Immature natural killer cell (primary cell): ENCODE data around the gene SMIM32. TPM values are rescaled to one million over a fixed set of nuclear protein-coding genes. Genes with fewer than 3 reads are reported as not detected.
A peak's percentile ranks its signal among the peaks of the same experiment; 100 is the strongest.

ENCODE experiments used
- DNase-seq, 3 donors: peaks; one replicate each; pipeline ENCODE4 v3.0.0; 2022; ENCODE audit warnings: mixed read lengths in 1 of 3
- H3K27ac Mint-ChIP-seq, 6 donors: one replicate each; pipeline ENCODE4 v1.8.0; 2020; ENCODE audit warnings: mixed read lengths in 6 of 6, mild to moderate bottlenecking in 5 of 6, inconsistent platforms in 4 of 6, moderate library complexity in 3 of 6
- H3K27me3 Mint-ChIP-seq, 3 donors: one replicate each; pipeline ENCODE4 v1.8.0; 2020 to 2021; ENCODE audit warnings: low read depth in 3 of 3, mild to moderate bottlenecking in 3 of 3, mixed read lengths in 3 of 3, moderate library complexity in 3 of 3, inconsistent platforms in 1 of 3
- H3K36me3 Mint-ChIP-seq, 3 donors: one replicate each; pipeline ENCODE4 v1.8.0; 2020; ENCODE audit warnings: mixed read lengths in 3 of 3, inconsistent platforms in 2 of 3, mild to moderate bottlenecking in 2 of 3
- H3K4me1 Mint-ChIP-seq, 2 donors: one replicate each; pipeline ENCODE4 v1.8.0; 2020; ENCODE audit warnings: inconsistent platforms in 2 of 2, mild to moderate bottlenecking in 2 of 2, mixed read lengths in 2 of 2, moderate library complexity in 1 of 2
- H3K4me3 Mint-ChIP-seq, 5 donors: one replicate each; pipeline ENCODE4 v1.8.0; 2020; ENCODE audit warnings: mild to moderate bottlenecking in 5 of 5, mixed read lengths in 5 of 5, inconsistent platforms in 3 of 5, moderate library complexity in 3 of 5
- H3K9me3 Mint-ChIP-seq, 6 donors: one replicate each; pipeline ENCODE4 v1.8.0; 2020; ENCODE audit warnings: mild to moderate bottlenecking in 6 of 6, mixed read lengths in 6 of 6, inconsistent platforms in 4 of 6, moderate library complexity in 3 of 6
- polyA plus RNA-seq, 3 donors: library from polyadenylated mRNA; unstranded; fragments of 300-500 nt; fragmentation: Illumina TruSeq; gene quantifications; one replicate each; pipeline ENCODE4 v1.2.3, GENCODE V29; 2021

Gene SMIM32
- not detected for polyA plus RNA-seq

DNA sequence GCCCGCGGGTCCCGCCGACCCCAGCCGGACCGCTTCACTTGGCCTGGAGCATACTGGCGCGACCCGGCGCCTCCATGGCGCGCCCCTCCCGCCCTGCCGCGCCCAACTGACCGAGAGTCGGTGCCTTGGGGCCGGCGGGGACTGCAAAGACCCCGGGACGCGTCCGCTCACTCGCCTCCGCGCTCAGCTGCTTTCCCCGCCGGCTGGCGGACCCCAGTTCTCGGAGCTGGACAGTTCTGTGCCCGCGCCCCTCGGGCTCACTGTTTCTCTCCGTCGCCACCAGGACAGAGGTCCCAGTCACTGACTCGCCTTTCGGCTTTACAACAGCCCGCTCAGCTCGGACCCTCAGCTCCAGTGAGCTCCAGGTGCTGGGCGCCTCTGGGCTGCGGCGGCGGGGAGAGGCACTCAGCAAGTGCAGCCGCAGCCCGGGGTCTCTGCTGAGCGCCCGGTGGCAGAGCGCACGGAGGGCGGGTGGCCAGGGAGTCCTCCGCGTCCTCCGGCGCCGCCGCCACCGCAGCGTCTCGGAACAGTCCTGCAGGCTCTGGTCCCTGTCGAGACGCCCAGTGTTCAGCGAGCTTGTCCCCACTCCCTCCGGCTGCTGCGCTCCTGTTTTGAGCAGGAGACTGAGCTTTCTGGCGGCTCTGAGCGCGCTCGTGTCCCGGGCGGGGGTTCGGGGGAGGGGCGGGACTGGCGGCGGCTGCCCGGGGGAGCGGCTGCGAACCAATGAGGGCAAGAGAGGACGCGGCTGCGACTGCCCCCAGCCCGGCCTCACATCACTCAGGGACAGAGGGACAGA is at the start of gene SMIM32:
Gene SMIM32 (minus strand): TSS at position 637 of the 796 bp plus-strand sequence. CDS start 638 bp downstream, outside the sequence.
- H3K4me1 Mint-ChIP-seq: peaks cover 0 to 2% of the 10 kb centered on the region in 2 donors
- DNase-seq: no peak
- H3K4me3 Mint-ChIP-seq: peak within 1 kb of the TSS in 2 of 5 donors; percentile 26 to 35
- H3K27ac Mint-ChIP-seq: no peak within 1 kb of the TSS
- H3K36me3 Mint-ChIP-seq: peaks cover 15 to 16% (median 15%) of the 10 kb centered on the region in 3 donors
- peaks cover 5 to 16% (median 7%) of the 10 kb centered on the region in 3 donors for H3K27me3 Mint-ChIP-seq
- no peaks in the 10 kb centered on the region for H3K9me3 Mint-ChIP-seq

- peaks cover 0 to 4% (median 0%) of the 10 kb centered on the region in 6 donors for H3K9me3 Mint-ChIP-seq
- peaks cover 0 to 4% (median 4%) of the 10 kb centered on the region in 3 donors for H3K27me3 Mint-ChIP-seq
- H3K4me3 Mint-ChIP-seq: no peak overlapping the region
- no peak overlapping the region for H3K27ac Mint-ChIP-seq
- DNase-seq: peak in 2 of 3 donors; percentile 10 to 25
- no peaks in the 10 kb centered on the region for H3K36me3 Mint-ChIP-seq
- H3K4me1 Mint-ChIP-seq: peaks cover 0 to 5% of the 10 kb centered on the region in 2 donors
These were observed 49.6 kb upstream of the SMIM32 start for GRCh38 chr5:136242611-136243010.

GRCh38 chr5:136242136-136242535 is 49.2 kb upstream of the SMIM32 start:
- Mint-ChIP-seq H3K36me3 (no peaks in the 10 kb centered on the region), H3K27me3 (peaks cover 0 to 4% (median 2%) of the 10 kb centered on the region in 3 donors), H3K4me3 (no peak overlapping the region), H3K9me3 (peaks cover 0 to 4% (median 0%) of the 10 kb centered on the region in 6 donors), H3K4me1 (peaks cover 0 to 5% of the 10 kb centered on the region in 2 donors), H3K27ac (no peak overlapping the region)
- no peak for DNase-seq

DNA sequence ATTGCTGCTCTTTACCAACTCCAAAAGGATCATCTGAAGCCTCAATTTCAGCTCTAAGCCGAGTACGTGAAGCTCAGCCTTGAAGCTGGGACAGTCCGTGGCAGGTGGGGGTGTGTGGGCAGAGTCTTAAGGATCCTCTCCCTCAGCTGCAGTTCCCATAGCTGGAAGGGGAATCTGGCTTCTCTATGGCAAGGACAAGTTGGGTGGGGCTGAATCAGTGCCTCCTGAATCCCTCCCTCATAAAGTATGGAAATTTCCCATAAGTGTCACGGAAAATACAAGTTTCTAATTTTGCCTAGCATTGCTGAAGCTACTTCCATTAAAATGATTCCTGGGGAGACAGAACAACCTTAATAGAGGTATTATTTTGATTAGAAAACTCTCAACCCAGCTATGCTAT is 47.9 kb upstream of the SMIM32 start:
- Mint-ChIP-seq H3K4me3 (no peak overlapping the region), H3K36me3 (no peaks in the 10 kb centered on the region), H3K9me3 (peaks cover 0 to 3% (median 0%) of the 10 kb centered on the region in 6 donors), H3K4me1 (peaks cover 0 to 5% of the 10 kb centered on the region in 2 donors), H3K27ac (no peak overlapping the region), H3K27me3 (peaks cover 0 to 4% (median 2%) of the 10 kb centered on the region in 3 donors)
- no peak for DNase-seq

GRCh38 chr5:136236479-136237083 is 43.6 kb upstream of the SMIM32 start:
- Mint-ChIP-seq H3K27ac (no peak overlapping the region), H3K4me1 (no peaks in the 10 kb centered on the region), H3K36me3 (no peaks in the 10 kb centered on the region), H3K9me3 (no peaks in the 10 kb centered on the region), H3K4me3 (no peak overlapping the region), H3K27me3 (peaks cover 0 to 4% (median 3%) of the 10 kb centered on the region in 3 donors)
- DNase-seq: no peak

GRCh38 chr5:136235321-136235720 is 42.4 kb upstream of the SMIM32 start:
- H3K36me3 Mint-ChIP-seq: no peaks in the 10 kb centered on the region
- no peaks in the 10 kb centered on the region for H3K4me1 Mint-ChIP-seq
- H3K9me3 Mint-ChIP-seq: no peaks in the 10 kb centered on the region
- DNase-seq: no peak
- no peak overlapping the region for H3K4me3 Mint-ChIP-seq
- no peak overlapping the region for H3K27ac Mint-ChIP-seq
- peaks cover 0 to 4% (median 0%) of the 10 kb centered on the region in 3 donors for H3K27me3 Mint-ChIP-seq

GRCh38 chr5:136232316-136232715 is 39.4 kb upstream of the SMIM32 start:
- H3K36me3 Mint-ChIP-seq: no peaks in the 10 kb centered on the region
- DNase-seq: no peak
- H3K4me3 Mint-ChIP-seq: no peak overlapping the region
- no peak overlapping the region for H3K27ac Mint-ChIP-seq
- H3K9me3 Mint-ChIP-seq: no peaks in the 10 kb centered on the region
- peaks cover 0 to 4% (median 0%) of the 10 kb centered on the region in 3 donors for H3K27me3 Mint-ChIP-seq
- H3K4me1 Mint-ChIP-seq: no peaks in the 10 kb centered on the region

GRCh38 chr5:136230176-136230575 is 37.2 kb upstream of the SMIM32 start:
- DNase-seq: no peak

GRCh38 chr5:136228136-136228757 is 35.3 kb upstream of the SMIM32 start:
- no peaks in the 10 kb centered on the region for H3K36me3 Mint-ChIP-seq
- H3K4me3 Mint-ChIP-seq: no peak overlapping the region
- H3K4me1 Mint-ChIP-seq: no peaks in the 10 kb centered on the region
- H3K27ac Mint-ChIP-seq: no peak overlapping the region
- DNase-seq: no peak
- H3K27me3 Mint-ChIP-seq: peaks cover 0 to 9% (median 0%) of the 10 kb centered on the region in 3 donors
- H3K9me3 Mint-ChIP-seq: peaks cover 0 to 2% (median 0%) of the 10 kb centered on the region in 6 donors

More at GRCh38 chr5:136230176-136230575, 37.2 kb upstream of the SMIM32 start:
- no peaks in the 10 kb centered on the region for H3K36me3 Mint-ChIP-seq
- H3K9me3 Mint-ChIP-seq: no peaks in the 10 kb centered on the region
- H3K27me3 Mint-ChIP-seq: peaks cover 0 to 9% (median 0%) of the 10 kb centered on the region in 3 donors
- H3K4me3 Mint-ChIP-seq: no peak overlapping the region
- no peaks in the 10 kb centered on the region for H3K4me1 Mint-ChIP-seq
- H3K27ac Mint-ChIP-seq: no peak overlapping the region

DNA sequence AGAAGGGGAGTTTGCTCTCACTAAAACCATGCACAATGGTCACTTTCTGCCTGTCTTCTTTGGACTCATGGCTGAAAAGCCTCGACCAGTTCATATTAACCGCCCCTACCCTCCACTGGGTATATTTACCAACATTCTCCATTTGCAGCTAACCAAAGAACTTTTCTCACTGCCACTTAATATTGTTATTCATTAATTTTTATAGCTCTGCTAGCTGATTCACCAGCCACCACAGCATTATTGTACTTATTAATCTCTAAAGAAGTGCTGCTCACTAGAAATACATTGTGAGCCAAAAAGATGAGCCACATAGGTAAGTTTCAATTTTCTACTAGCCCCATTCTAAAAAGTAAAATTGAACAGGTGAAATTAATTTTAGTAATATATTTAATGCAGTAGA is 33.4 kb upstream of the SMIM32 start:
- H3K4me3 Mint-ChIP-seq: no peak overlapping the region
- peaks cover 0 to 7% (median under 1%) of the 10 kb centered on the region in 3 donors for H3K27me3 Mint-ChIP-seq
- H3K4me1 Mint-ChIP-seq: no peaks in the 10 kb centered on the region
- H3K9me3 Mint-ChIP-seq: peaks cover 0 to 2% (median 0%) of the 10 kb centered on the region in 6 donors
- H3K27ac Mint-ChIP-seq: no peak overlapping the region
- H3K36me3 Mint-ChIP-seq: no peaks in the 10 kb centered on the region
- no peak for DNase-seq

DNA sequence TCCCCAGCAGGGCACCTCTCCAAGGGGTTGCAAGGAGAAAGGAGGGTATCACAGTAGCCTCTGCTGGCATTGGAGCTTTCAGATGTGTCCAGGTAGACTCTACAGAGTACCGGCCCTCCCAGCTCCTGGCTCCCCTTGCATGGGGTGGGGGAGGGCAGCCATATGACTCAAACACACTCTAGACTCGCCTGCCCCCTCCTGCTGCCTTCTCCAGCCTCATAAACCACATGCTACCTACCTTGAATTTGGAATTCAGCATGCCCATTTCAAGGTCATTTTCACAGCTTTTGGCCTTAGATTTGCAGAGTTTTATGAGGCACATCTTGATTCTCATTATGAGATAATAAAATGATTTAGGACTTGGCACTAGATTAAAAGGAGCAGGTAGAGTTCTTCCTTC is 32.8 kb upstream of the SMIM32 start:
- Mint-ChIP-seq H3K4me1 (no peaks in the 10 kb centered on the region), H3K4me3 (no peak overlapping the region), H3K27me3 (peaks cover 0 to 7% (median 3%) of the 10 kb centered on the region in 3 donors), H3K27ac (no peak overlapping the region), H3K36me3 (no peaks in the 10 kb centered on the region), H3K9me3 (peaks cover 0 to 8% (median under 1%) of the 10 kb centered on the region in 6 donors)
- DNase-seq: no peak

GRCh38 chr5:136222580-136223235 is 29.7 kb upstream of the SMIM32 start:
- Mint-ChIP-seq H3K27me3 (peaks cover 0 to 5% (median 3%) of the 10 kb centered on the region in 3 donors), H3K4me1 (no peaks in the 10 kb centered on the region), H3K36me3 (no peaks in the 10 kb centered on the region), H3K27ac (no peak overlapping the region), H3K4me3 (no peak overlapping the region), H3K9me3 (peaks cover 0 to 17% (median 3%) of the 10 kb centered on the region in 6 donors)
- no peak for DNase-seq

- DNase-seq: no peak
- Mint-ChIP-seq H3K36me3 (no peaks in the 10 kb centered on the region), H3K4me3 (no peak overlapping the region), H3K9me3 (peaks cover 0 to 17% (median 3%) of the 10 kb centered on the region in 6 donors), H3K4me1 (no peaks in the 10 kb centered on the region), H3K27ac (no peak overlapping the region), H3K27me3 (peaks cover 0 to 5% (median 3%) of the 10 kb centered on the region in 3 donors)
These were observed 28.4 kb upstream of the SMIM32 start for GRCh38 chr5:136221340-136221739.
